Neuron (in vitro differentiated cells): ENCODE measurements around the gene SH2D5.

Experiments
- H2AFZ ChIP-seq: one replicate; pipeline ENCODE4 v1.6.1; 2013; ENCODE audit warnings: low read depth, mild to moderate bottlenecking, inconsistent platforms, low read length, moderate library complexity
- H3K27me3 ChIP-seq: one replicate; pipeline ENCODE4 v1.6.1; 2013; ENCODE audit warnings: low read length; ENCODE audit not compliant: insufficient read depth
- H3K36me3 ChIP-seq: one replicate; pipeline ENCODE4 v1.6.1; 2013; ENCODE audit warnings: low read length; ENCODE audit not compliant: insufficient read depth
- H3K4me1 ChIP-seq: one replicate; pipeline ENCODE4 v1.6.1; 2013; ENCODE audit warnings: low read length; ENCODE audit not compliant: insufficient read depth
- H3K4me3 ChIP-seq: 2 replicates; pipeline ENCODE4 v1.5.1; 2013; ENCODE audit warnings: mild to moderate bottlenecking, low read length, moderate library complexity
- H3K9me3 ChIP-seq: one replicate; pipeline ENCODE4 v1.6.1; 2013; ENCODE audit warnings: low read length

The SH2D5 gene

DNA sequence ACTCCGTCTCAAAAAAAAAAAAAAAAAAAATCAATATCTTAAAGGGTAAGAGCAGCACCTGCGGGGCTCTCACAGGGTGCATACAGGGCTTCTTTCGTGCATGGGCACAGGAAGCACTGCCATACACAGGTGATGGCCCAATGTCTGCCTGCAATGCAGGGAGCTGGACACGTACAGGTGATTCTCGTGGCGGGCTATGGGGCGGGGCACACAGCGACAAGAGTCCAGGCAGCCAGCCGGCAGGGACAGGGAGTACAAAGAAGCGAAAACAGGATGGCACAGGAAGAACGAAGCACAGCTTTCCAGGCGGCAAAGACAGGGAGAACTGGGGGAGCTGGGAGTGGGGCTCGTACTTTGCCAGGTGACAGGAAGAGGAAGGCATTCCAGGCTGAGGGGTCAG is 16.3 kb downstream of the SH2D5 start:
- Histone ChIP-seq H2AFZ (no peak overlapping the region), H3K36me3 (no peaks in the 10 kb centered on the region), H3K9me3 (no peaks in the 10 kb centered on the region)

DNA sequence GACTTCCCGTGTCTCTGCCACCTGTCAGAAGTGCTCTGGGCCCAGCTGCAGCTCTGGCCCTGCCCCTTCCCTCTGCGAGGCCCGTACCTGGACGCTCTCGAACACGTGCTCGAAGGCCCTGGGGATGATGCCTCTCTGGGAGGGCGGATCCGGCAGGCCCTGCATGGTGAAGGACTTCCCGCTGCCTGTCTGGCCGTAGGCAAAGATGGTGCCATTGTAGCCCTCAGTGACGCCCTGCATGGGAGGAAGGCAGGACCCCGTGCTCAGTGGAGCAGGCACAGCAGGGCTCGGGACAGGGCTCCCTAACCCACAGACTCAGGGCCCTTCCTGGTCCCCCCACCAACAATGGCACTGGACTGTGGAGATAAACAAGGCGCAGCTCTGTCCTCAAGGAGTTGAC is 17.1 kb downstream of the SH2D5 start:
- H3K36me3 ChIP-seq, result no peaks in the 10 kb centered on the region
- no peak overlapping the region for H2AFZ ChIP-seq
- H3K4me1 ChIP-seq, result peaks cover 22% of the 10 kb centered on the region
- H3K4me3 ChIP-seq, result no peak overlapping the region
- H3K27me3 ChIP-seq, result no peaks in the 10 kb centered on the region
- H3K9me3 ChIP-seq, result no peaks in the 10 kb centered on the region

More for the DNA sequence above, 16.3 kb downstream of the SH2D5 start:
- H3K4me1 ChIP-seq, result peaks cover 14% of the 10 kb centered on the region
- no peak overlapping the region for H3K4me3 ChIP-seq
- no peaks in the 10 kb centered on the region for H3K27me3 ChIP-seq

DNA sequence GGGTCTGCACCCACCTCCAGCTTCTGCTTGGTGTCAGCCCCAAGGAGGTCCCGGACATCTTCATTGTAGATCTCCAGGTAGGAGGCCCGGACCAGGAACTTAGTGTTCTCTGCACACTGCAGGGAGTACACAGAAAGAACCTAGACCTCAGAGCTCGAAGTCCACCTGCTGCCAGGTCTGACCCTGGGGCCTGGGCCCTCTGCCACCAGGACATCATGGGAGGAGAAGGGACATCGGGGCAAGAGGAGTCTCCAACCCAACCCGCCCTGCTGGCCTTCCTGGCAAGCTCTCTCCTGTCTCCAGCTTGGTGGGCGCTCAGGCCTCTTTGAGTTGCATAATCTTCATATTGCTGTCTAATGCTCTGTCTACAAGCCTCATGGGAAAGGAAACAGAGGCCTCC is 19.1 kb downstream of the SH2D5 start:
- Histone ChIP-seq H3K4me3 (no peak overlapping the region), H3K9me3 (no peaks in the 10 kb centered on the region), H3K4me1 (peaks cover 28% of the 10 kb centered on the region), H3K27me3 (no peaks in the 10 kb centered on the region), H3K36me3 (no peaks in the 10 kb centered on the region), H2AFZ (no peak overlapping the region)

DNA sequence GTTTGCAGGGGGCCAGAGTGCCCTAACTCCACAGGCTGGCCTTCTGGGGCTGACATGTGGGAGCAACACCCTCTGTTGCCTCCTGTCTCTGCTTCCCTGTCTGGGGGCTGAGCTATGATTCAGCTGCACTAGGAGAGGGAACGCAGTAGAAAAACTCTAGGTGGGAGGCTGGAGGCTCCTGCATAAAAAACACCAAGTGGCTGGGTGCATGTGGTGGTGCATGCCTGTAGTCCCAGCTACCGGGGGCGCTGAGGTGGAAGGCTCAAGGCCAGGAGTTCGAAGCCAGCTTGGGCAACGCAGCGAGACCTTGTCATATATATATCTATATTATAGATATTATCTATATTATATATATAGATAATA is 20.3 kb downstream of the SH2D5 start:
- Histone ChIP-seq H2AFZ (no peak overlapping the region), H3K36me3 (no peaks in the 10 kb centered on the region), H3K4me1 (peaks cover 25% of the 10 kb centered on the region), H3K4me3 (no peak overlapping the region), H3K27me3 (no peaks in the 10 kb centered on the region), H3K9me3 (no peaks in the 10 kb centered on the region)

DNA sequence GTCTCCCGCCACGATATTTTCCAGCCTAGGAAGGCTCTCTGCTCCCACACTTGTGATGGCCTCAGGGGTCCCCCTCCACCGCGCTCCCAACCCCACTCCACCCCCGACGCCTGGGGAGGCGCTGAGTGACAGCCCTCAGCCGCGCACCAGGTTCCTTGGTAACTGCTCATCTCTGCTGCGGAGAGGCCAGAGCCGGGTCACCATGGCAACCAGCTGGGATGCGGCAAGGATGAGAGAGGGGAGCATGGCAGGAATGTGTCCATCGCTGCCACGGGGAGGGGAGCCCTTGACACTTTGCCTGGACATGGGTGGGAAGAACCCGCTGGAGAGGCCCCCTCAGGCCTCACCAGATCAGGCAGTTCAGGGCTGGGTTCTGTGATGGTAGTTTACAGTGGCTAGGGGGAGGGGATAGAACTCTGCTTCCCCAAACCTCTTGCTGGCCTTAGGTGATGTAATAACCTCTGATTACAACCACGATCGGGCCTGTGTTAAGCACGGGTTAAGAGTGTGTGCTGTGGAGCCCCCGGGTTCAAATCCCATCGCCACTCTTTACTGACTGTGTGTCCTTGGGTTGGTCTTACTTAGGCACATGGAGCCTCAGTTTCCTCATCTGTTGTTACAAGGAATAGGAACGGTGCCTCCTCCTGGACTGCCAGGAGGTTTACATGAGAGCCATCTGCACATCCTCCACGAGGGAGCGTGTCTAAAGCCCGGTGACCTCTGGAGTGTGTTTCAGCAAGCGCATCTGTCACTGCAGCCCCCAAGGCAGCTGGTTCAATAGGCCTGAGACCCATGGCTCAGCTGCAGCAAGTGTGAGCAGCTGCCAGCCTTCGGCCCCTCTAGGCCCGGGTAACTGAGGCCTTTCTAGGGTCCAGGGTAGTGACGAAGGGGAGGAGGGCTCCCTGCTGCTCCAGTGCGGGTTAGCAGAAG is 21.0 kb downstream of the SH2D5 start:
- Histone ChIP-seq H3K27me3 (no peaks in the 10 kb centered on the region), H3K9me3 (no peaks in the 10 kb centered on the region), H3K4me1 (peaks cover 25% of the 10 kb centered on the region), H3K4me3 (no peak overlapping the region), H3K36me3 (no peaks in the 10 kb centered on the region), H2AFZ (no peak overlapping the region)

DNA sequence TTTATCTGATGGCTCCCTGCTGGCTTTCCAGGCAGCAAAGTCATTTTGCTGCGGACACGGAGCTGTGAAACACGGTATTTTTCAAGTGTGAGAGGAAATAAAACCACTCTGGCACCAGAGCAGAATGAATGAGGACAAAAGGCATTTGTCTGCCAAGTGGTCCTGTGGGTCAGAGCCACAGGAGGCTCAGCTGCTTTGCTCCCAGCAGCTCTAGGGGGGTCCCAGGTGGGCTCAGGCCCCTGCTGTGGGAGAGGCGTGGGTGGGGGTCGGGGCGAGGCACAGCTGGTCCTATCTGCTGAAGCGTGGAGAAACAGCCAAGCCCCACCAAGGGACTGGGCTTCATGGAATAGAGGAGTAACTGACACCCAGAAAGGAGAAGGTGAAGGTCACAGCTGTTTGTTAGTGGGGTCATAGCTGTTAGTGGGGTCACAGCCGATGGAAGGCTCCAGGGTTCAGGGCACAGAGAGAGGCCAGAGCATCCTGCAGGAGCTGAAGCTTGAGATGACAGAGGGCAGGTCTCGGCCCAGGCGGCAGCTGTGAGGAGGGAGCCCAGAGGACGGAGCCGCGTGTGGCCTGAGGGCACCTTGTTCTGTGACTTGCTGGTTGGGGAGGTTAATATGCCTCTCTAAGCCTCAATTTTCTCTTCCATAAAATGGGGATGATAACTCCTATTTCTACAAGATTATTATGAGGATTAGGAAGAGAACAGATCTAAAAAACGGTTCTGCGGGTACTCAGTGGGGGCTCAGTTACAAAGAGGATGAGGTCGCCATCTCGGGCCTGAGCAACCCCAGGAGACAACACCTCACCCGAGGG is 21.8 kb downstream of the SH2D5 start:
- Histone ChIP-seq H3K4me1 (peaks cover 26% of the 10 kb centered on the region), H3K9me3 (no peaks in the 10 kb centered on the region), H3K4me3 (no peak overlapping the region), H3K27me3 (no peaks in the 10 kb centered on the region), H3K36me3 (no peaks in the 10 kb centered on the region), H2AFZ (no peak overlapping the region)

DNA sequence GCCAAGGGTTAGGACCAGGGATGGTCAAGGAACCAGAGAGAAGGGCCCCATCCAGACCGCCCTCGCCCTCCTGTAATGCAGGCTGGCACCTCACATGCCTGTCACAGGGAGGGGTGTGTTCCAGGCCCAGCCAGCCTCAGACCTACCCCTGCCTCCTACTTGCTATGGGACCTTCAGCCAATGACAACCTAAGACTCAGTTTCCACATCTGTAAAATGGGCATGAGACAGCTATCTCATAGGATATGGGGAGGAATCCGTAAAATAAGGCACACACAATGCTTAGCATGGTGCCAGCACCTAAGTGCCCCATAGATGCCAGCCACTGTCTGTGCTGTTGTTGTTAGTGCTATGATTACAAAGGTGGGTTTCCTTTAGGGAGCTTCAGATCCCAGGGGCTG is 22.6 kb downstream of the SH2D5 start:
- Histone ChIP-seq H2AFZ (no peak overlapping the region), H3K36me3 (no peaks in the 10 kb centered on the region), H3K4me3 (no peak overlapping the region), H3K27me3 (no peaks in the 10 kb centered on the region), H3K4me1 (peaks cover 34% of the 10 kb centered on the region), H3K9me3 (no peaks in the 10 kb centered on the region)

DNA sequence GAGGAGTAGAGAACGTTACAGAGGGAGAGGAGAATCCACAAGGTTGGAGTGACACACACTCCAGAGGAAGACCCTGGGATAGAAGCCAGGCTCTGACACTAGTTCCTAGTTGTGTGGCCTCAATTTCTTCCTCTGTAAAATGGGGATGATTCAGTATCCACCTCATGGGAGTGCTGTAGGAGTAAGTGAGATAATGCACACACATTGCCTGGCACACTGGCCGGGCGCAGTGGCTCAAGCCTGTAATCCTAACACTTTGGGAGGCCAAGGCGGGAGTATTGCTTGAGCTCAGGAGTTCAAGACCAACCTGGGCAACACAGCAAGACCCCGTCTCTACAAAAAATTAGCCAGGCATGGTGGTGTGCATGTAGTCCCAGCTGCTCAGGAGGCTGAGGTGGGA is 23.6 kb downstream of the SH2D5 start:
- Histone ChIP-seq H3K4me3 (no peak overlapping the region), H2AFZ (no peak overlapping the region), H3K4me1 (peaks cover 34% of the 10 kb centered on the region), H3K27me3 (no peaks in the 10 kb centered on the region), H3K36me3 (no peaks in the 10 kb centered on the region), H3K9me3 (no peaks in the 10 kb centered on the region)

DNA sequence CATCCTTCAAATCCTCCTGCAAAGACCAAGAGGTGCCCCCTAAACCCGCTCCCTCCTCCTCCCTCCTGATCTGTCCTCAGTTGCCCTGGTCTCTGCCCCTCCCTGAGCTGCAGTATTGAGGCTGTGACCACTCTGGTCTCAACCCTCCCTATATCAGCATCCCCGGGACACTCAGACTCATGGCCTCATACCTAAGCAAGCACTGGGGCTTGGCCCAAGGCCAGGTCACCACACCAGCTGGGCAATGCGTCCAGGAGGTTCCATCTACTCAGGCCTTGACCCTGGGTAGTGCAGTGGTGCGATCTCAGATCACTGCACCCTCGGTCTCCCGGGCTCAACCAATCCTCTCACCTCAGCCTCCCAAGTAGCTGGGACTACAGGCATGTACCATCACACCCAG is 24.4 kb downstream of the SH2D5 start:
- Histone ChIP-seq H3K4me1 (peaks cover 34% of the 10 kb centered on the region), H2AFZ (no peak overlapping the region), H3K36me3 (no peaks in the 10 kb centered on the region), H3K4me3 (no peak overlapping the region), H3K9me3 (no peaks in the 10 kb centered on the region), H3K27me3 (no peaks in the 10 kb centered on the region)

DNA sequence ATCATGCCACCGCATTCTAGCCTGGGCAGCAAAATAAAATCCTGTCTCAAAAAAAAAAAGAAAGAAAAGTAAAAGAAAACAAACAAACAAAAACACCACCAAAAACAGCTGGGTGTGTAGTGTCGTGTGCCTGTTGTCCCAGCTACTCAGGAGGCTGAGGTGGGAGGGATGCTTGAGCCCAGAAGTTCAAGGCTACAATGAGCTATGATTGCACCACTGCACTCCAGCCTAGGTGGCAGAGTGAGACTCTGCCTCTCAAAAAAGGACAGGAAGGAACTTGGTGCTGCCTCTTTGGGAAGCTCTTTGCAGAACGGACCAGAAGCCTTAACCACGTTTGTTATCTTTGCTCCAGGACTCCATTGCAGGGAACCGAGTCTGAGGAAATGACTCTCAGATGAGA is 25.7 kb downstream of the SH2D5 start:
- Histone ChIP-seq H3K4me1 (peaks cover 29% of the 10 kb centered on the region), H3K9me3 (no peaks in the 10 kb centered on the region), H2AFZ (no peak overlapping the region), H3K4me3 (no peak overlapping the region), H3K36me3 (no peaks in the 10 kb centered on the region), H3K27me3 (no peaks in the 10 kb centered on the region)

DNA sequence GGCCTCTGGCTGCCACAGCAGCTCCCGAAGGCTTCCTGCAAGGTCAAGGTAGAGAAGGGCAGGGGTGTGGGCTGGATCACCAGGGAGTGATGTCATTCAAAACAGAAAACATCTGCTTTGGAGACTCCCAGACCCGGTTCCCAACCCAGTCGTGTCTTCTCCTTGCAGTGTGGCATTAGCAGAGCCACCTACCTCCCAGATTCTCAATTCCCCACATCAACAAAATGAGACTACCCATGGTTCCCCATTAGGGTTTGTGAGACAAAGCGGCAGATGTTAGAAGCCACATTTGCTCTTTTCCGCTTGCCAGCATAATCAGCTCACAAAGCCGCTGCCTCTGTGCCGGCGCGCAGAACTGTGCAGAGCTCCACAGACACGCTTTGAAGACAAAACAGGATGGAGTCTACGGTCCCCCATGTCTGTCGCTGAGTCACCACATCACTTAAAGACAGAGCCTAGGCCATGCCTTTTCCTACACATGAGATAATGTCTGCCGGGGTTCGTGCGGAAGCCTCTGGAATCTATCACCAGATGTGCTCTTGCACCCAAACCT is 27.2 kb downstream of the SH2D5 start:
- Histone ChIP-seq H3K36me3 (no peaks in the 10 kb centered on the region), H3K4me3 (no peak overlapping the region), H3K9me3 (no peaks in the 10 kb centered on the region), H2AFZ (no peak overlapping the region), H3K27me3 (no peaks in the 10 kb centered on the region), H3K4me1 (peaks cover 13% of the 10 kb centered on the region)

DNA sequence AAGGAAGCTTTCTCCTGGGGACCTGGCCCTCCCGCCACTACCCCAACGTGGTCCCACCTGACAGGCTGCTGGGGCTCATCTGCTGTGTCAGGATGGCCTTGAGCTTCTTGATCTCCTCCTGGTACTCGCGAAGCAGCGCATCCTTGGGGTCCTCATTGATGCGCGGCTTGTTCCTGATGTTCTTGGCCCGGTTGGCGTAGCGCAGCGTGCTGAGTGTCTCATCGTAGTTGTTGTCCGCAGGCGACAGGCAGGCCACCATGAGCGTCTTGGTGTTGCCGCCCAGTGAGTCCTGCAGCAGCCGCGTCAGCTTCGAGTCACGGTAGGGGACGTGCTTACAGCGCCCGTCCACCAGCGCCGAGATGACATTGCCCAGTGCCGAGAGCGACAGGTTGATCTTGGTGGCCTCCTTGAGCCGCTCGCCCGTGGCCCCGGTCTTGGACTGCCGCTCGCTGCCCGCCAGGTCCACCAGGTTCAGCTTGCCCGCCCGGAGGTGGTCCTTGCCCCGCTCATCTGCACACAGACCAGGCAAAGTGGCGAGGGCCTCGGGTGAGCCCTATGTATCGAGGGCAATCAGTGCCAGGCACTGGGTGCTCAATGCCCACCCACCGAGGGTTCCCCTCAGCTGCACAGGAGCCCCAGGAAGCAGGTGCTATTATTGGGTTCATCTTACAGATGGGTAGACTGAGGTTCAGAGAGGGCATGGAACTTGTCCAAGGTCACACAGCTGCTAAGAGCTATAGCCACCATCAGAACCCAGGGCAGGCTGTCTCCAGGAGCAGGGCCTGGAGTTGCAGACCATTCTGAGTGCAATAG is 27.9 kb downstream of the SH2D5 start:
- H3K36me3 ChIP-seq, result no peaks in the 10 kb centered on the region
- no peak overlapping the region for H3K4me3 ChIP-seq
- H3K4me1 ChIP-seq, result peaks cover 9% of the 10 kb centered on the region
- H3K27me3 ChIP-seq, result no peaks in the 10 kb centered on the region
- no peak overlapping the region for H2AFZ ChIP-seq
- no peaks in the 10 kb centered on the region for H3K9me3 ChIP-seq
